ENCODE data around the gene PADI1.

DNA sequence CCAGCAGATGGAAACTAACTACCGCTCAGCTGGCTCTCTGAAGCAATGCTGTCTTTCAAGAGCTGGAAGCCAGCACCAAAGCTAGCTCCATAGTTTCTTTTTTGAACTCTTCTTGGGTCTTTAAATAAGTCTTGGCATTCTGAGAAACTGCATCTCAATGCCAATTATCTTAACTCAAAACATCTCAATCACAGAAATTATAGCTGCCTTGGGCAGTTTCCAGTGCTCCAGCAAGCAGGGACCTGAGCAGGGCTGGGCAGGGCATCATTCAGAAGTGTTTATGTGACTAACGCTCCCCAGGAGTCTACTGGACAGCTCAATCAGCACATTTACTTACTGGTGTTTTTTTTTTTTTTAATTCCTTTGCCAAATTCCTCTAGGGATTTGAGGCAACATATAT is 84.8 kb downstream of the PADI1 start:
- TF ChIP-seq, protein P1, sequence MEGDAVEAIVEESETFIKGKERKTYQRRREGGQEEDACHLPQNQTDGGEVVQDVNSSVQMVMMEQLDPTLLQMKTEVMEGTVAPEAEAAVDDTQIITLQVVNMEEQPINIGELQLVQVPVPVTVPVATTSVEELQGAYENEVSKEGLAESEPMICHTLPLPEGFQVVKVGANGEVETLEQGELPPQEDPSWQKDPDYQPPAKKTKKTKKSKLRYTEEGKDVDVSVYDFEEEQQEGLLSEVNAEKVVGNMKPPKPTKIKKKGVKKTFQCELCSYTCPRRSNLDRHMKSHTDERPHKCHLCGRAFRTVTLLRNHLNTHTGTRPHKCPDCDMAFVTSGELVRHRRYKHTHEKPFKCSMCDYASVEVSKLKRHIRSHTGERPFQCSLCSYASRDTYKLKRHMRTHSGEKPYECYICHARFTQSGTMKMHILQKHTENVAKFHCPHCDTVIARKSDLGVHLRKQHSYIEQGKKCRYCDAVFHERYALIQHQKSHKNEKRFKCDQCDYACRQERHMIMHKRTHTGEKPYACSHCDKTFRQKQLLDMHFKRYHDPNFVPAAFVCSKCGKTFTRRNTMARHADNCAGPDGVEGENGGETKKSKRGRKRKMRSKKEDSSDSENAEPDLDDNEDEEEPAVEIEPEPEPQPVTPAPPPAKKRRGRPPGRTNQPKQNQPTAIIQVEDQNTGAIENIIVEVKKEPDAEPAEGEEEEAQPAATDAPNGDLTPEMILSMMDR (IDR thresholded peaks at IDR 0.05), result no peak
- TF ChIP-seq POLR2A (IDR thresholded peaks at IDR 0.05) (no peak), POLR2AphosphoS5 (IDR thresholded peaks at IDR 0.05) (no peak)

Data from suprapubic skin (tissue), 4 donors.